ENCODE results near the gene NME8. TPM values are rescaled to one million over a fixed set of nuclear protein-coding genes. Genes with fewer than 3 reads are reported as not detected.

NME8 gene
- total RNA-seq, 2 donors from 2014 or later = 0.19 to 0.29 TPM

GRCh38 chr7:37882086-37882485 lies 33.7 kb downstream of the NME8 start:
- no peak for DNase-seq (ENCODE audit: low spot score)
- intact Hi-C loops (cut with DNase I) = no loop called here

DNA sequence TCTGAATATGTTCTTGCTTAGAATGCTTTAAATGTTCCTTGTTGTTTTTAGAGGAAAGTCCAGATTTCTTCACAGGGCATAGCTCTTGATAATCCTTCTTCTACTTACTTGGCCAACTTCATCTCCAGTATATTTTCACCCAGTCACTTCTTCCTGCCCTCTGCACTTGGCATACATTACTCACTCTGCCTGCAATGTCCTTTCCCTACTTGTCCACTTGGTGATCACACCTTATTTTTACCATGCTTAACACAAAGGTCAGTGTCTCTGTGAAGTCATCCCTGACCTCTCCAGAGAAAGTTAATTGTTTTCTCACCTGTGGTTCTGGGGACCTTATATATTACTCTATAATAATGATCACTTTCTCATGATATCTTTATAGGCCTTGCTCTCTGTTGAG lies 45.0 kb downstream of the NME8 start:
- DNase-seq (ENCODE audit: low spot score) = no peak
- intact Hi-C loops (cut with DNase I) = no loop called here

GRCh38 chr7:37894671-37895070 lies 46.3 kb downstream of the NME8 start:
- intact Hi-C loops (cut with DNase I) = no loop called here
- no peak for DNase-seq (ENCODE audit: low spot score)

GRCh38 chr7:37899712-37900247 lies 51.4 kb downstream of the NME8 start:
- intact Hi-C loops (cut with DNase I) = loop anchor here in 1 of 2 donors (5.0 to 10.0 kb wide), 2 partner anchors 208 to 325 kb away; no protein-coding TSS in a partner anchor

DNA sequence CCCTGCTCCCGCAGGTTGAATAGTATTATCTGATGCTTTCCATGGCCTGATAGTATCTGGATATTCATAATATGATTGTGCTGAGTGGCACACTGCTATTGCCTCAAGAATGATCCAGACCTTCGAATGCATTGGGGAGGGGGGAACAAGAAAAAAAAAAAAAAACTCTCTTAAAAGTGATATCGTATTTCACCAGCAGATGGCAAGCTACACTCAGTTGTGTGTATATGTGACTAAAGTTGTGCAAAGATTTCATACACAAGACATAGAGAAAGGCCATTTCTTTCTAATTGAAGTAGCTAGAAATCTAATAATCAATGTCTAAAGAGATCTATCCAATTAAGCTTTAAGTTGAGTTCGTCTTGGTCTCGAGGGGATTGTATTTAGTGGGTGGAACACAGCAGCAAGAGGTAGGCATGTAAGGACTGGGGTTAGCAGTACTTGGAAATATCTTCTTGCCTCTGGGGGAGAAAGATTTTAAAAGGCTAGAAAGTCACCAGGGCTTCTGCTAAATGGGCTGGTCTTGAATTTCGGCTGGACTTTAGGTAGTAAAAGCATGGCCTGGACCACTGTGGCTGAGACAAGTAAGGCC lies 52.9 kb downstream of the NME8 start:
- intact Hi-C loops (cut with DNase I) = loop anchor here in 1 of 2 donors (5.0 to 10.0 kb wide), 2 partner anchors 206 to 323 kb away; no protein-coding TSS in a partner anchor
- no peak for DNase-seq (ENCODE audit: low spot score)

More at GRCh38 chr7:37899712-37900247, 51.4 kb downstream of the NME8 start:
- no peak for DNase-seq (ENCODE audit: low spot score)

DNA sequence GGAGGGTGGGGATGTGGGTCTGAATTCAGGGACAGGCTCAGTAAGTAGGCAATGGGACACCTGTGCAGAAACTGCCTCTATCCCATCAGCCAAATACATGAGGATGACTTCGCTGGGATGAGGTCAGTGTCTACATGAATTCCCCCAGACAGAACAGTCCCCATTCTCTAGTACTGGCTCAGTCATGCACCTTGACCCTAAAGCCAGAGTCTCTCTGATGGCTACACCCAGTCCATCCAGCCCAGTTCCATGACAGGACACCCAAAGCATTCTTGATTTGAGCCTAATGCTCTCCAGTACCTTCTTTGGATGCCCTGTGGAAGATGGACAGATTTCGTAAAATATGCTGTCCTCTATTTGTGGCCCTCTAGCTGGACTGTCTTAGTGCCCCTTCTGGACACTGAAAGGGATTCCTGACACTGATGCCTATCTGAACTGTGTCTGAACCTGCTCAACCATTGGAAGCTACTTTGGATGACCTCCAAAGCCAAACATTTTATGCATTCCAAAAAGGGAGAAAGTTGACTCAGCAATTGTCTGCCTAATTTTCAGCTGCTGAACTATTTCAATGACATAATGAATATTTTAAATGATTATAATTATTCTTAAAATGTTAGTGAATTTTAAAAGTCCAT lies 53.6 kb downstream of the NME8 start:
- no peak for DNase-seq (ENCODE audit: low spot score)
- intact Hi-C loops (cut with DNase I) = loop anchor here in 1 of 2 donors (5.0 to 10.0 kb wide), 2 partner anchors 205 to 323 kb away; no protein-coding TSS in a partner anchor

GRCh38 chr7:37908221-37908788 lies 59.9 kb downstream of the NME8 start:
- intact Hi-C loops (cut with DNase I) = loop anchor here in 1 of 2 donors (10.0 kb wide), 1 partner anchor 316 kb away; no protein-coding TSS in a partner anchor
- DNase-seq (ENCODE audit: low spot score) = no peak

DNA sequence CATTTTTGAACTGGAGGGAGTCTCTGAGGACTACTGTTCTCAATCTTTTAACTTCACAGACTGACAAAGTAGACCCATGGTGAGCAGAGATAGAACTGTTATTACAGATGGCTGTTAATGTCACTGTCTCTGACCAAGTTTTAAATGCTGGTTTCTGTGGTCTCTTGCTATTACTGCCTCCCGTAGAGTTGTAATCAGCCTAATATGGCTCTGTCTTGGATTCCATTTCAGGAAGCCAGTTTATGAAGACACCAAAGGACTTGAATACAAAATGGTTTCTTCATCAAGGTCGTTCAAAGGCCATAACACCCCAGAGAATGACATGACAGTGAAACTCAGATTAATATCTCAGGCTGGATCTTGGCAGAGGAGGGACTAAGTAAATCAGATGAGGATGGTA lies 64.4 kb downstream of the NME8 start:
- intact Hi-C loops (cut with DNase I) = no loop called here
- no peak for DNase-seq (ENCODE audit: low spot score)

DNA sequence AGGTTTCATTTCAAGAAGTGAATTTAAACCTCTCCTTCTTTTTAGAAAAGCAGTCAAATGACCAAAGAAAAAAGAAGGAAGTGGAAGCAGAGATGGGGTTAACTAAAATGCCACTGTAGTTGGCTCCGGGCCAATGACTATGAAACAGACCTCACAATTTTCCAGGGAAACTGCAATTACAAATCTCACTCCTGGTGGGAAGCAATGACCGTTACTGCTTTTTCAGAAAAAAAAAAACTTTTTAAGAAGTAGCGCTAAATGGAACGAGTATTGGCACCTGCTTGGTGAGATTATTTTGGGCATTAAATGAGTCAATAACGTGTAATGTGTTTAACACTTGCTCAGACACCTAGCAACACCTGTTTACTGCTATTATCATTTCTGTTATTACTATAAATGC lies 67.0 kb downstream of the NME8 start:
- intact Hi-C loops (cut with DNase I) = loop anchor here (5.0 kb wide), 2 partner anchors 192 to 307 kb away; no protein-coding TSS in a partner anchor
- no peak for DNase-seq (ENCODE audit: low spot score)

DNA sequence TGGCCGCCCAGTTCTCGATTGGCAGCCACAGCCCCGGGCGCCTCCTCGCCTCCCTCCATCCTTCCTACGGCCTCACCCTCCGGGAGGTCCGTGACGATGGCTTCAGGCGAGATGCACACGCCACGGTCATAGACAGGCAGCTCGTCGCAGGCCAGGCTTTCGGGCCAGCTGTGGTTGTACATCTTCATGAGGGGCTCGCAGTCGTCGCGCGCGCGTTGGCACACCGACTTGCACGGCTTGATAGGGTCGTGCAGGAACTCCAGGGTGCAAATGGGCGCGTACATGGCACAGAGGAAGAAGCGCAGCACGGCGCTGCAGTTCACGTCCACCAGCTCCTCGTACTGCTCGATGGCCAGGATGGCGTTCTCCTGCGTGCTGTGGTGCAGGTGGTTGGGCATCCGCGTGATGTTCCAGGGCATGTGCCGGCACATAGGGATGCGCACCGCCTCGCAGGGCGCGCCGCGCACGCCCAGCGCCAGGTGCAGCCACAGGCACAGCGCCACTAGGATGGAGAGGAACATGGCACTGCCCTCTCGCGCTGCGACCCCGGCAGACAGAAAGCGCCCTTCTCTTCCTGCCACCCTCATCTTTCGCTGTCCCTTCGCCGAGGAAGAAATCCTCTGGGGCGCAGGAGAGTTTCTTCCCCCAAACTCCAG lies 67.7 kb downstream of the NME8 start:
- intact Hi-C loops (cut with DNase I) = loop anchor here (5.0 kb wide), 2 partner anchors 191 to 306 kb away; no protein-coding TSS in a partner anchor
- peak; percentile 83 for DNase-seq (ENCODE audit: low spot score)

GRCh38 chr7:37916673-37917660 lies 68.6 kb downstream of the NME8 start, which contains the start of gene SFRP4:
Gene SFRP4 (minus strand): TSS chr7:37916817. CDS start chr7:37916537, 280 bp downstream.
- intact Hi-C loops (cut with DNase I) = loop anchor here (5.0 kb wide), 2 partner anchors 190 to 305 kb away; no protein-coding TSS in a partner anchor
- peak; percentile 91 for DNase-seq (ENCODE audit: low spot score)

DNA sequence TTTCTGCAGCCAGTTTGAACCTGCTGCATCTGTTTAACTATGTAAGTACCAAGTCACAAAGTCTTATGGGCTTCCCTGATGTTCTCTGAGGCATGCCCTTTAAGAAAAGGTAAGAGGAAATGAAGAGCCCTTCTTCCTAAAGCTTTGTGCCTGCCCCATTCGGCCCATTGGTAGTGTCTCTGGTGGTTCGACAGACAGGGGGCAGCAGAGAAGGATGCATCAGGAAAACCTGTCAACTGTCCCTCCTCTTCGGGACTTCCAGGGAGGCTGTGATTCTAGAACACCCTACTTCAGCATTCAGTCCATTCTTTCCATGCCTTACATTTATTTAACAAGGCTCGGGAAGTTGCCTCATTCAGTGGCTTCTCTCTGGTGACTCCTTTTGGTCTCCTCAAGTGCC lies 70.1 kb downstream of the NME8 start:
- DNase-seq (ENCODE audit: low spot score) = no peak
- intact Hi-C loops (cut with DNase I) = loop anchor here (5.0 kb wide), 2 partner anchors 189 to 304 kb away; no protein-coding TSS in a partner anchor

GRCh38 chr7:37920305-37920848 lies 72.0 kb downstream of the NME8 start, which contains the start of gene EPDR1:
Gene EPDR1 (plus strand): TSS chr7:37920640. CDS start chr7:37920940, 300 bp downstream.
- intact Hi-C loops (cut with DNase I) = loop anchor here in 1 of 2 donors (10.0 kb wide), 1 partner anchor 274 kb away; no protein-coding TSS in a partner anchor
- no peak for DNase-seq (ENCODE audit: low spot score)

DNA sequence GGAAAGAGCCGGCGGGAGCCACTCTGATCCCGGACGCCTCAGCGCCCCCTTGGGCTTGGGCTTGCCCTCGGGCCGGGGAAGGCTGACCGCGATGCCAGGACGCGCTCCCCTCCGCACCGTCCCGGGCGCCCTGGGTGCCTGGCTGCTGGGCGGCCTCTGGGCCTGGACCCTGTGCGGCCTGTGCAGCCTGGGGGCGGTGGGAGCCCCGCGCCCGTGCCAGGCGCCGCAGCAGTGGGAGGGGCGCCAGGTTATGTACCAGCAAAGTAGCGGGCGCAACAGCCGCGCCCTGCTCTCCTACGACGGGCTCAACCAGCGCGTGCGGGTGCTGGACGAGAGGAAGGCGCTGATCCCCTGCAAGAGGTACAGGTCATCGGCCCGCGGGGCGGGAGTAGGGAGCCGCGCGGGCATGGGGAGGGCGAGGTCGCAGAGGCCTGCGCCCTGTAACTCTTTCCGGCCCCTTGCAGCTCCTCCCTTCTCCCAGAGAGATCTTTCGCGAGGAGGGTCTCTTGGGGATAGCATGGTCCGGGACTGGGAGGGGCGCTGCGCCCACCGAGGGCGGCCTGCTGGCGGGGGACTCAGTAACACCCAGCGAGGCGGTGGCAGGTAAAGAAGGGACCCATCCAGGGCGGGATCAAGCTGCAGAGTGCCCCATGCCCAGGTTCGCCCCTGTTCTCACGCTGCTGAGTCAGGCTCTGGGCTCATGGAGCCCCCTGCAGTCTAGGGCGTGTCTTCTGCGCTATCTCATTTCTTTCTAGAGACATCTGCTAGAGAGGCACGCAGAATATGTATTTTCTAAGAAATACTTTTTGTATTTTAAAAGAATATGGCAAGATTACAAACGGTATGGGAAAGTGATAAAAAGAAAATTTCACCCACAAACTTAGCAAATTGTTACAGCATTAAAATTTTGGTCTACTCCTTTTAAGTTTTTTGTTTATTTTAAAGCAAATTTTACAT lies 72.7 kb downstream of the NME8 start:
- intact Hi-C loops (cut with DNase I) = loop anchor here in 1 of 2 donors (10.0 kb wide), 1 partner anchor 274 kb away; no protein-coding TSS in a partner anchor
- peak; percentile 86 for DNase-seq (ENCODE audit: low spot score)

DNA sequence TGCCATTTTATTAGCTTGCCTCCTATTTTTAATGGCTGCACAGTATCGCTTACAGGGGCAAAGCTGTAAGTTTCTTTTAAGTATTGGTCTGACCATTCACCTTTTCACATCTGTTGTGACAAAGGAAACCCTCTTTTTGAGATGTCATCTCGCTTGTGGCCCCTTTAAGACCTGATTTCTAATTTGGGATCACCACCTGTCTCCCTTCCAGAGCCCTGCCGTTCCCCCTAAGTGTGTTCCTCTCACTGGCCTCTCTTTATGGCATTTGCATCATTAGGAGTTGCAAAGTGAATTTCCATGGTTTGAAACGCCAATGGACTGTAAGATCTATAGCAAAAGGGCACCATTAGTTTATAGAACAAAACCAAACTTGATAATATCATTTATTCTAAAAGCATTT lies 73.5 kb downstream of the NME8 start:
- no peak for DNase-seq (ENCODE audit: low spot score)
- intact Hi-C loops (cut with DNase I) = loop anchor here in 1 of 2 donors (10.0 kb wide), 1 partner anchor 273 kb away; no protein-coding TSS in a partner anchor

DNA sequence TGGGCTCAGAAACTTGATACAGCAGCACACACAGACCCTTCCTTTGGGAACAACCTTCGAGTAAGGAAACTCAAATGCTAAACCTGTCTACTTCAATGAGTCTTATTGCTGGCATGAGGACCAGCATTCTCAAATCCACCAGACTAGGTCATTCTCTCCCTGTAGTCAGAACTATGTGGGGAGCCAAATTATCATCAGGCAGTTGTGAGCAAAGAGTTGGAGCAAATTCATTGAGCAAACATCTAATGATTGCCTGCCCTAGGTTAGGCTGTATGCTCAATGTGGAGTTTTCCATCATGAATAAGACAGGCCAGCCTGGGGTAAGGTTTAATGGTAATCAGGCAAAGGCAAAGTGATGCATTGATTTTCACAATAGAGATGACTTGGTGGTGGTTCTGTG lies 75.6 kb downstream of the NME8 start:
- intact Hi-C loops (cut with DNase I) = loop anchor here in 1 of 2 donors (10.0 kb wide), 1 partner anchor 271 kb away; no protein-coding TSS in a partner anchor

More for the DNA sequence above, 75.6 kb downstream of the NME8 start:
- DNase-seq (ENCODE audit: low spot score) = no peak
